Peyer's patch (tissue), 4 donors: Measurements from ENCODE around the gene ATG4B.

ENCODE experiments used
- POLR2A ChIP-seq, 2 donors: fragments of 450-650 bp; IDR thresholded peaks; one replicate each; pipeline ENCODE4 v1.5.1; 2017; ENCODE audit warnings: antibody characterized with exemption in 2 of 2, mild to moderate bottlenecking in 2 of 2, moderate library complexity in 2 of 2
- TF ChIP-seq, protein P1 (sequence below), 6 experiments: fragments of 450-650 bp in 4 of 6; fragments of 200-600 bp in 2 of 6; sonication (generic) in 1 of 6; IDR thresholded peaks; one replicate each; pipeline ENCODE4 v1.5.1; 2017 to 2019; ENCODE audit warnings: antibody characterized with exemption in 6 of 6, mild to moderate bottlenecking in 3 of 6, moderate library complexity in 1 of 6

GRCh38 chr2:241666627-241667400, 29.3 kb downstream of the ATG4B start:
- no peak for TF ChIP-seq POLR2A (IDR thresholded peaks at IDR 0.05)
- TF ChIP-seq, protein P1, sequence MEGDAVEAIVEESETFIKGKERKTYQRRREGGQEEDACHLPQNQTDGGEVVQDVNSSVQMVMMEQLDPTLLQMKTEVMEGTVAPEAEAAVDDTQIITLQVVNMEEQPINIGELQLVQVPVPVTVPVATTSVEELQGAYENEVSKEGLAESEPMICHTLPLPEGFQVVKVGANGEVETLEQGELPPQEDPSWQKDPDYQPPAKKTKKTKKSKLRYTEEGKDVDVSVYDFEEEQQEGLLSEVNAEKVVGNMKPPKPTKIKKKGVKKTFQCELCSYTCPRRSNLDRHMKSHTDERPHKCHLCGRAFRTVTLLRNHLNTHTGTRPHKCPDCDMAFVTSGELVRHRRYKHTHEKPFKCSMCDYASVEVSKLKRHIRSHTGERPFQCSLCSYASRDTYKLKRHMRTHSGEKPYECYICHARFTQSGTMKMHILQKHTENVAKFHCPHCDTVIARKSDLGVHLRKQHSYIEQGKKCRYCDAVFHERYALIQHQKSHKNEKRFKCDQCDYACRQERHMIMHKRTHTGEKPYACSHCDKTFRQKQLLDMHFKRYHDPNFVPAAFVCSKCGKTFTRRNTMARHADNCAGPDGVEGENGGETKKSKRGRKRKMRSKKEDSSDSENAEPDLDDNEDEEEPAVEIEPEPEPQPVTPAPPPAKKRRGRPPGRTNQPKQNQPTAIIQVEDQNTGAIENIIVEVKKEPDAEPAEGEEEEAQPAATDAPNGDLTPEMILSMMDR (IDR thresholded peaks at IDR 0.05): no peak
